MM.1S (cell line): ENCODE results near the gene KRTAP10-1.

ENCODE experiments used
- DNase-seq: peaks from one replicate; pipeline ENCODE4 v3.0.0-alpha.2; 2015
- H2AFZ ChIP-seq: fragments of 300-600 bp; sonication (generic); 2 replicates; pipeline ENCODE4 v1.6.0; 2016; ENCODE audit warnings: antibody characterized with exemption, low read length
- H3F3A ChIP-seq: fragments of 300-600 bp; sonication (generic); 2 replicates; pipeline ENCODE4 v1.6.1; 2016; ENCODE audit warnings: mild to moderate bottlenecking, antibody characterized with exemption, low read length, moderate library complexity, mixed read lengths; ENCODE audit not compliant: insufficient read depth
- H3K27ac ChIP-seq: fragments of 300-600 bp; sonication (generic); 2 replicates; pipeline ENCODE4 v1.5.1; 2016; ENCODE audit warnings: mild to moderate bottlenecking, low read length
- H3K27me3 ChIP-seq: fragments of 300-600 bp; sonication (generic); replicated peaks from 2 replicates; pipeline ENCODE4 v1.6.0; 2016; ENCODE audit warnings: low read length; ENCODE audit not compliant: insufficient read depth
- H3K36me3 ChIP-seq: fragments of 300-600 bp; sonication (generic); replicated peaks from 2 replicates; pipeline ENCODE4 v1.6.1; 2016; ENCODE audit warnings: mild to moderate bottlenecking, low read length, mixed read lengths; ENCODE audit not compliant: insufficient read depth
- H3K4me1 ChIP-seq: fragments of 300-600 bp; sonication (generic); 2 replicates; pipeline ENCODE4 v1.6.1; 2016; ENCODE audit warnings: low read length, mixed read lengths
- H3K4me2 ChIP-seq: fragments of 300-600 bp; sonication (generic); 2 replicates; pipeline ENCODE4 v1.6.0; 2016; ENCODE audit warnings: low read depth, low read length
- H3K4me3 ChIP-seq: fragments of 300-600 bp; sonication (generic); 2 replicates; pipeline ENCODE4 v1.5.1; 2016; ENCODE audit warnings: low read length, mixed read lengths
- H3K79me2 ChIP-seq: fragments of 300-600 bp; sonication (generic); 2 replicates; pipeline ENCODE4 v1.6.1; 2016; ENCODE audit warnings: mixed run types, low read length, mixed read lengths
- H3K9ac ChIP-seq: fragments of 300-600 bp; sonication (generic); 2 replicates; pipeline ENCODE4 v1.6.1; 2016; ENCODE audit warnings: low read length, mixed read lengths
- H3K9me2 ChIP-seq: fragments of 300-600 bp; sonication (generic); replicated peaks from 2 replicates; pipeline ENCODE4 v1.6.1; 2016; ENCODE audit warnings: mild to moderate bottlenecking, low read length, mixed read lengths; ENCODE audit not compliant: insufficient read depth
- H3K9me3 ChIP-seq: fragments of 300-600 bp; sonication (generic); replicated peaks from 2 replicates; pipeline ENCODE4 v1.6.1; 2016; ENCODE audit warnings: mild to moderate bottlenecking, low read length, mixed read lengths; ENCODE audit not compliant: insufficient read depth
- H4K20me1 ChIP-seq: fragments of 300-600 bp; sonication (generic); 2 replicates; pipeline ENCODE4 v1.6.1; 2016; ENCODE audit warnings: mild to moderate bottlenecking, low read length, moderate library complexity, mixed read lengths; ENCODE audit not compliant: insufficient read depth
- EZH2 ChIP-seq: fragments of 300-600 bp; sonication (generic); optimal IDR thresholded peaks from 2 replicates; pipeline ENCODE3; 2017; ENCODE audit warnings: low read depth, mild to moderate bottlenecking, antibody characterized with exemption, low read length, mixed read lengths
- EZH2phosphoT487 ChIP-seq: fragments of 300-600 bp; sonication (generic); IDR thresholded peaks from 2 replicates; pipeline ENCODE4 v1.6.1; 2018; ENCODE audit warnings: antibody characterized with exemption, low read length
- TF ChIP-seq, protein P1 (sequence below): fragments of 300-600 bp; sonication (generic); IDR thresholded peaks from 2 replicates; pipeline ENCODE4 v1.5.1; 2016; ENCODE audit warnings: antibody characterized with exemption, low read length, mixed read lengths

Gene KRTAP10-1

DNA sequence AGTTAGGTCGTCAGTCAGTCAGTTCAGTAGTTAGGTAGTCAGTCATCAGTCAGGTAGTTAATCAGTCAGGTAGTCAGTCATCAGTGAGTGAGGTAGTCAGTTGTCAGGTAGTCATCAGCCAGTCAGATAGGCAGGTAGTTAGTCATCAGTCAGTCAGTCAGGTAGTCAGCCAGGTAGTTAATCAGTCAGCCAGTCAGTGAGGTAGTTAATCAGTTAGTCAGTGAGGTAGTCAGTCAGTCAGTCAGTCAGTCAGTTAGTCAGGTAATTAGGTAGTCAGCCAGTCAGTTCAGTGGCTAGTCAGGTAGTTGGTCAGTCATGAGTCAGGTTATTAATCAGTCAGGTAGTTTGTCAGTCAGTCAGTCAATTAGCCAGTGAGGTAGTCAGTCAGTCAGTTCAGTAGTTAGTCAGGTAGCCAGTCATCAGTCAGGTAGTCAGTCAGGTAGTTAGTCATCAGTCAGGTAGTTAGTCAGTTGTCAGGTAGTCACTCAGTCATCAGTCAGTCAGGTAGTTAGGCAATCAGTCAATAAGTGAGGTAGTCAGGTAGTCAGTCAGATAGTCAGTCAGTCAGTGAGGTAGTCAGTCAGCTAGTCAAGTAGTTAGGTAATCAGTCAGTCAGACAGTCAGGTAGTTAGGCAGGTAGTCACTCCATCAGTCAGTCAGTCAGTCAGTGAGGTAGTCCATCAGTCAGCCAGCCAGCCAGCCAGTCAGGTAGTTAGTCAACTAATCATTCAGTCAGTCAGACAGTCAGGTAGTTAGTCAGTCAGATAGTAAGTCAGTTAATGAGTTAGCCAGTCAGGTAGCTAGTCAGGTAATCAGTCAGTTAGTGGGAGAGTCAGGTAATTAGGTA is 16.2 kb downstream of the KRTAP10-1 start:
- Histone ChIP-seq H3K9me3 (no peaks in the 10 kb centered on the region), H3K4me1 (no peaks in the 10 kb centered on the region), H3K4me3 (no peak overlapping the region), H3F3A (no peaks in the 10 kb centered on the region), H4K20me1 (no peaks in the 10 kb centered on the region), H2AFZ (no peak overlapping the region), H3K9ac (no peak overlapping the region), H3K79me2 (no peaks in the 10 kb centered on the region), H3K36me3 (no peaks in the 10 kb centered on the region), H3K27me3 (peaks cover 98% of the 10 kb centered on the region), H3K27ac (no peak overlapping the region), H3K9me2 (no peaks in the 10 kb centered on the region), H3K4me2 (no peak overlapping the region)
- TF ChIP-seq, protein P1, sequence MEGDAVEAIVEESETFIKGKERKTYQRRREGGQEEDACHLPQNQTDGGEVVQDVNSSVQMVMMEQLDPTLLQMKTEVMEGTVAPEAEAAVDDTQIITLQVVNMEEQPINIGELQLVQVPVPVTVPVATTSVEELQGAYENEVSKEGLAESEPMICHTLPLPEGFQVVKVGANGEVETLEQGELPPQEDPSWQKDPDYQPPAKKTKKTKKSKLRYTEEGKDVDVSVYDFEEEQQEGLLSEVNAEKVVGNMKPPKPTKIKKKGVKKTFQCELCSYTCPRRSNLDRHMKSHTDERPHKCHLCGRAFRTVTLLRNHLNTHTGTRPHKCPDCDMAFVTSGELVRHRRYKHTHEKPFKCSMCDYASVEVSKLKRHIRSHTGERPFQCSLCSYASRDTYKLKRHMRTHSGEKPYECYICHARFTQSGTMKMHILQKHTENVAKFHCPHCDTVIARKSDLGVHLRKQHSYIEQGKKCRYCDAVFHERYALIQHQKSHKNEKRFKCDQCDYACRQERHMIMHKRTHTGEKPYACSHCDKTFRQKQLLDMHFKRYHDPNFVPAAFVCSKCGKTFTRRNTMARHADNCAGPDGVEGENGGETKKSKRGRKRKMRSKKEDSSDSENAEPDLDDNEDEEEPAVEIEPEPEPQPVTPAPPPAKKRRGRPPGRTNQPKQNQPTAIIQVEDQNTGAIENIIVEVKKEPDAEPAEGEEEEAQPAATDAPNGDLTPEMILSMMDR, result no peak
- TF ChIP-seq EZH2 (no peak), EZH2phosphoT487 (no peak)
- DNase-seq, result no peak

DNA sequence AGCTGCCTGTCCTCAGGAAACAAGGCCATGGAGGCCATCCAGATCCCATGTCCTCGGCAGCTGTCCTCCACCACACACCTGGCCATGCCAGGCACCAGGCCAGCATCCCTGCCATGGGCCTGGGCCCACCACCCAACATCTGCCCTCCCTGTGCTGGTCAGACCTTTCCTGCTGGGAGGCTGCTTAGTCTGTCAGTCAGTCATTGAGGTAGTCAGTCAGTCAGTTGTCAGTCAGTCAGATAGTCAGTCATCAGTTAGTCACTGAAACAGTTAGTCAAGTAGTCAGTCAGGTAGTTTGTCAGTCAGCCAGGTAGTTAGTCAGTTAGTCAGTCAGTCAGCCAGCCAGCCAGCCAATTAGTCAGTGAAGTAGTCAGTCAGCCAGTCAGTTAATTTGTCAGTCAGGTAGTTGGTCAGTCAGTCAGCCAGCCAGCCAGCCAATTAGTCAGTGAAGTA is 17.2 kb downstream of the KRTAP10-1 start:
- no peaks in the 10 kb centered on the region for H3K79me2 ChIP-seq
- H3K4me2 ChIP-seq, result no peak overlapping the region
- H3K27ac ChIP-seq, result no peak overlapping the region
- no peak for DNase-seq
- H4K20me1 ChIP-seq, result no peaks in the 10 kb centered on the region
- no peak overlapping the region for H3K4me3 ChIP-seq
- H3K27me3 ChIP-seq, result peaks cover 98% of the 10 kb centered on the region
- no peak overlapping the region for H3K9ac ChIP-seq
- H3K9me2 ChIP-seq, result no peaks in the 10 kb centered on the region
- no peaks in the 10 kb centered on the region for H3K36me3 ChIP-seq
- no peak overlapping the region for H2AFZ ChIP-seq
- H3K9me3 ChIP-seq, result no peaks in the 10 kb centered on the region
- H3F3A ChIP-seq, result no peaks in the 10 kb centered on the region
- H3K4me1 ChIP-seq, result no peaks in the 10 kb centered on the region
- TF ChIP-seq, protein P1, result no peak
- TF ChIP-seq EZH2, result no peak
- no peak for TF ChIP-seq EZH2phosphoT487

DNA sequence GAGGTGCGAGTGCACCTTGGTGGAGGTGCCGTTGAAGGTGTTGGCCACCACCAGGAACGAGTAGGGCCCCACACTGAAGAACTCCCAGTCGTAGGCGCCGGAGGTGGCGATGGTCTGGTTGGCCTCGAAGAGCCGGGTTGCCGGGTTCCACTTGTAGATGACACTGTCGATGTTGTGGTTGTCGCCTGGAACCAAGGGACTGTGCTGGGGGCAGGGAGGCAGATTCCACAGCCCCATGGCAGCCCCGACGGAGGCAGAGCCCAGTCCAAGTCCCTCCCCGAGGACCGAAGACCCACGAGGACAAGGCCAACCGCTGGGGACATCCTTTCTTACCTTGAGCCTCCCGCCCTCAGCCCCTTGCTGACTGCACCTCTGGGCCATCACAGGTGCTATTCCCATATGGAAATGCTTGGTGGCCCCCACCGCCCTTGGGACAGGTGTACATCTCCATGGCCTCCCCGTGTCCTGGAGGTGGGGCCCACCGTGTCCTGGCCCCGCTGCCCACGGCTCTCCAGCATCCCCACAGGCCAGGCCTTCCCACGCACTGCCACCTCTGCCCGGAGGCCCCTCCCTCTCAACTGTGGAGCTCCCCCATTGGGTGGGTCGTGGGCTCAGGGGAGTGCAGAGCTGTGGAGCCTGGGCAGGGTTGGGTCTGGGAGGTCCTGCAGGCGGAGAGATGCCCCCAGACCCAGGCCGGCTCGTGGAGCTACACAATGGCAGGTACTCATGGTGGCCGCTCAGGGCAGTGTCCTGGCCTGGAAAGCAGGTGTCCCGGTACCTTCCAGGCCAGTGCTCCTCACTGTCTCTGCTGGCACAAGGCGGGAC is 17.9 kb downstream of the KRTAP10-1 start:
- Histone ChIP-seq H3K79me2 (no peaks in the 10 kb centered on the region), H4K20me1 (no peaks in the 10 kb centered on the region), H3K4me3 (no peak overlapping the region), H3K4me1 (no peaks in the 10 kb centered on the region), H3K27ac (no peak overlapping the region), H2AFZ (no peak overlapping the region), H3K36me3 (no peaks in the 10 kb centered on the region), H3K9me2 (no peaks in the 10 kb centered on the region), H3K4me2 (no peak overlapping the region), H3K9me3 (no peaks in the 10 kb centered on the region), H3F3A (no peaks in the 10 kb centered on the region), H3K9ac (no peak overlapping the region), H3K27me3 (peaks cover 98% of the 10 kb centered on the region)
- no peak for DNase-seq
- TF ChIP-seq EZH2, result no peak
- TF ChIP-seq, protein P1, result no peak
- TF ChIP-seq EZH2phosphoT487, result no peak
